OCI-LY1 (cell line): ENCODE measurements around the gene DIRAS1.

ENCODE experiments used
- H2AFZ ChIP-seq: fragments of 200-600 bp; sonication (generic), shearing (Covaris generic); 2 replicates; pipeline ENCODE4 v1.6.0; 2014; ENCODE audit warnings: antibody characterized with exemption, mild to moderate bottlenecking, low read length
- H3F3A ChIP-seq: fragments of 200-600 bp; sonication (generic), shearing (Covaris generic); 2 replicates; pipeline ENCODE4 v1.6.0; 2014; ENCODE audit warnings: mild to moderate bottlenecking, antibody characterized with exemption, low read length, moderate library complexity; ENCODE audit not compliant: insufficient read depth
- H3K27ac ChIP-seq: fragments of 200-600 bp; sonication (generic); 2 replicates; pipeline ENCODE4 v1.5.1; 2014; ENCODE audit warnings: low read length, mixed run types, mild to moderate bottlenecking, low read depth; ENCODE audit not compliant: poor library complexity, severe bottlenecking
- H3K27me3 ChIP-seq: fragments of 200-600 bp; sonication (generic); 2 replicates; pipeline ENCODE4 v1.6.0; 2014; ENCODE audit warnings: antibody characterized with exemption, mild to moderate bottlenecking, low read length, moderate library complexity; ENCODE audit not compliant: insufficient read depth
- H3K36me3 ChIP-seq: fragments of 200-600 bp; sonication (generic); 2 replicates; pipeline ENCODE4 v1.6.1; 2014; ENCODE audit warnings: mild to moderate bottlenecking, antibody characterized with exemption, low read length, moderate library complexity, mixed read lengths; ENCODE audit not compliant: insufficient read depth
- H3K4me1 ChIP-seq: fragments of 200-600 bp; sonication (generic); 2 replicates; pipeline ENCODE4 v1.5.1; 2014; ENCODE audit warnings: mild to moderate bottlenecking, low read length, moderate library complexity; ENCODE audit not compliant: insufficient read depth, severe bottlenecking
- H3K4me2 ChIP-seq: fragments of 200-600 bp; sonication (generic), shearing (Covaris generic); 2 replicates; pipeline ENCODE4 v1.6.1; 2014; ENCODE audit warnings: low read length
- H3K4me3 ChIP-seq: fragments of 200-600 bp; sonication (generic); 2 replicates; pipeline ENCODE4 v1.5.1; 2014; ENCODE audit warnings: low read length, low read depth, mild to moderate bottlenecking, mixed read lengths; ENCODE audit not compliant: poor library complexity, severe bottlenecking
- H3K79me2 ChIP-seq: fragments of 200-600 bp; shearing (Covaris generic); 2 replicates; pipeline ENCODE4 v1.6.1; 2016; ENCODE audit warnings: mixed run types, low read length, mixed read lengths; ENCODE audit not compliant: insufficient read depth
- H3K9ac ChIP-seq: fragments of 200-600 bp; sonication (generic), shearing (Covaris generic); 2 replicates; pipeline ENCODE4 v1.6.1; 2014; ENCODE audit warnings: mild to moderate bottlenecking, low read length, mixed read lengths
- H3K9me2 ChIP-seq: fragments of 200-600 bp; sonication (generic), shearing (Covaris generic); 2 replicates; pipeline ENCODE4 v1.6.1; 2014; ENCODE audit warnings: low read depth, mild to moderate bottlenecking, low read length, mixed read lengths
- H3K9me3 ChIP-seq: fragments of 200-600 bp; shearing (Covaris generic); 2 replicates; pipeline ENCODE4 v1.6.1; 2014; ENCODE audit warnings: low read length, mixed read lengths
- H4K20me1 ChIP-seq: fragments of 200-600 bp; sonication (generic), shearing (Covaris generic); 2 replicates; pipeline ENCODE4 v1.6.0; 2016; ENCODE audit warnings: mild to moderate bottlenecking, low read length; ENCODE audit not compliant: insufficient read depth
- CTCF ChIP-seq: fragments of 200-600 bp; sonication (generic), shearing (Covaris generic); IDR thresholded peaks from 2 replicates; pipeline ENCODE4 v1.5.1; 2017; ENCODE audit warnings: mild to moderate bottlenecking, antibody characterized with exemption, low read length, moderate library complexity, mixed read lengths
- EZH2 ChIP-seq: fragments of 200-600 bp; sonication (generic), shearing (Covaris generic); IDR thresholded peaks from 2 replicates; pipeline ENCODE4 v1.8.0; 2017; ENCODE audit warnings: borderline replicate concordance, mixed run types, mild to moderate bottlenecking, antibody characterized with exemption, low read length, moderate library complexity, mixed read lengths

DIRAS1 gene

GRCh38 chr19:2733930-2734588, 12.9 kb upstream of the DIRAS1 start:
- Histone ChIP-seq H4K20me1 (no peaks in the 10 kb centered on the region), H3K36me3 (peaks cover 36% of the 10 kb centered on the region), H3K27ac (no peak overlapping the region), H3K4me2 (no peak overlapping the region), H3K9me2 (no peaks in the 10 kb centered on the region), H3K27me3 (no peaks in the 10 kb centered on the region), H3K4me1 (peaks cover 4% of the 10 kb centered on the region), H3F3A (no peaks in the 10 kb centered on the region), H3K79me2 (no peaks in the 10 kb centered on the region), H3K9me3 (no peaks in the 10 kb centered on the region), H3K9ac (no peak overlapping the region), H3K4me3 (no peak overlapping the region), H2AFZ (no peak overlapping the region)
- TF ChIP-seq EZH2 (no peak), CTCF (no peak)

- H3K9me2 ChIP-seq: no peaks in the 10 kb centered on the region
- no peak overlapping the region for H3K9ac ChIP-seq
- TF ChIP-seq EZH2 (no peak), CTCF (no peak)
- H3K79me2 ChIP-seq: no peaks in the 10 kb centered on the region
- no peaks in the 10 kb centered on the region for H3F3A ChIP-seq
- H3K27ac ChIP-seq: no peak overlapping the region
- H3K36me3 ChIP-seq: peaks cover 36% of the 10 kb centered on the region
- no peak overlapping the region for H3K4me2 ChIP-seq
- H3K4me3 ChIP-seq: no peak overlapping the region
- H3K4me1 ChIP-seq: no peaks in the 10 kb centered on the region
- no peaks in the 10 kb centered on the region for H4K20me1 ChIP-seq
- H3K27me3 ChIP-seq: peaks cover 4% of the 10 kb centered on the region; the same call in 1 of the 2 replicates
- H3K9me3 ChIP-seq: no peaks in the 10 kb centered on the region
- H2AFZ ChIP-seq: no peak overlapping the region
These were observed 11.7 kb upstream of the DIRAS1 start for GRCh38 chr19:2732883-2733282.

GRCh38 chr19:2732157-2732725, 11.1 kb upstream of the DIRAS1 start:
- Histone ChIP-seq H3K9ac (no peak overlapping the region), H3F3A (no peaks in the 10 kb centered on the region), H4K20me1 (no peaks in the 10 kb centered on the region), H3K9me3 (no peaks in the 10 kb centered on the region), H3K4me3 (no peak overlapping the region), H3K9me2 (no peaks in the 10 kb centered on the region), H3K4me1 (no peaks in the 10 kb centered on the region), H3K27ac (no peak overlapping the region), H3K27me3 (peaks cover 4% of the 10 kb centered on the region; the same call in 1 of the 2 replicates), H3K4me2 (no peak overlapping the region), H3K36me3 (peaks cover 35% of the 10 kb centered on the region), H3K79me2 (no peaks in the 10 kb centered on the region), H2AFZ (no peak overlapping the region)
- TF ChIP-seq CTCF (no peak), EZH2 (no peak)
